Epithelial cell of prostate (primary cell): ENCODE results near the gene HNRNPL.
"Not testable (repeated sequence)": the region's sequence is repeated elsewhere in the genome, so short reads cannot be mapped to it uniquely, and the experiment has no call there.

ENCODE experiments used
- DNase-seq: peaks from one replicate; pipeline ENCODE4 v3.0.0-alpha.2; 2011; ENCODE audit warnings: low read depth, low spot score
- H3K27ac ChIP-seq: fragments of 450-650 bp; 2 replicates; pipeline ENCODE4 v1.5.1; 2017; ENCODE audit warnings: mild to moderate bottlenecking

Gene HNRNPL

DNA sequence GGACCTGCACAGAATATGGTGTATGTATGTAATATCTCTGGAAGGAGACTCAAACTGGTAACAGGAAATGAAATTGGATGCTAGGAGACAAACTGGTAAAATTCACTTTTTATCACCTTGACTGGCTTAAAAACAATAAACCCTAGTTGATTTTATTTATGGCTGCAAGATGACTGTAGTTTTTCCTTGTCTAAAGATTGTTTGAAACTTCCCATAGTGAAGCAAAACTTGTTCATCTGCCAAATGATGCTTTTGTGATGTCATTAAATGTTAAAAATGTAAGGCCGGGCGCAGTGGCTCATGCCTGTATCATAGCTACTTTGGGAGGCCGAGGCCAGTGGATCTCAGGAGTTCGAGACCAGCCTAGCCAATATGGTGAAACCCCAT is 15.7 kb downstream of the HNRNPL start:
- DNase-seq: no peak
- H3K27ac ChIP-seq: no peak overlapping the region

DNA sequence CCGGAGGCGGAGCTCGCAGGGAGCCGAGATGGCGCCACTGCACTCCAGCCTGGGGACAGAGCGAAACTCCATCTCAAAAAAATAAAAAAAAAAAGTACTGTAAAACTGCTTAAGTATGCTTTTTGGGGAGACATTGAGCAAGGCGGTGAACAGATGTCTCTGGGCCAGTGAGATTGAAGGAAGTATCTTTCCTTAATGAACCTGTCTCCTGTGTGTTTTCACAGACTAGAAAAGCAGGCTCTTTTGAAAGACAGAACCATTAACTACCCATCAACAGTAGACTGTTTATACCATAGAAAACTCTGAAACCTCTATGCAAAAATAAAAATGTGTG is 16.7 kb downstream of the HNRNPL start:
- no peak overlapping the region for H3K27ac ChIP-seq
- DNase-seq: no peak

DNA sequence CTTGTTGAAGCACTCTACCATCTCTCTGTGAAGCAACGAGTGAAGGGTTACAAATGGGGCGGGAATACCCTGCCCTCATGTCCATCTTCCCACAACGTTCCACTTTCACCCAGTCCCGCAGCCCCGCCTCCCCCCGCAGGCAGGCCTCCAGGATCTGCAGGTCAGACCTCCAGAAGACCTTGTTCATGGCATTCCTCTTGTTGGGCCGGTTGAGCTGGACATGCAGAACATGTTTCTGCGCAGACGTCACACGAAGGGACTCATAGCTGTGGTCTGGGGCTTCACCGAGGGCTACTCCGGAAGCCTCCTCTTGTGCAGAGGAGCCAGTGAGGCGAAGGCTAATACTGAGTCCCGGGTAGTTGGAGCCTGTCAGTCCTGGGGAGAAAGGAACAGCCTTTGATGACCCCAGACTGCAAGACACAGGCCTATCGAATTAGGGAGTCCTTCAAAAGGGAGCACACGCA is 18.6 kb downstream of the HNRNPL start:
- H3K27ac ChIP-seq: peak overlapping the region; percentile 79
- DNase-seq: peak; percentile 55

DNA sequence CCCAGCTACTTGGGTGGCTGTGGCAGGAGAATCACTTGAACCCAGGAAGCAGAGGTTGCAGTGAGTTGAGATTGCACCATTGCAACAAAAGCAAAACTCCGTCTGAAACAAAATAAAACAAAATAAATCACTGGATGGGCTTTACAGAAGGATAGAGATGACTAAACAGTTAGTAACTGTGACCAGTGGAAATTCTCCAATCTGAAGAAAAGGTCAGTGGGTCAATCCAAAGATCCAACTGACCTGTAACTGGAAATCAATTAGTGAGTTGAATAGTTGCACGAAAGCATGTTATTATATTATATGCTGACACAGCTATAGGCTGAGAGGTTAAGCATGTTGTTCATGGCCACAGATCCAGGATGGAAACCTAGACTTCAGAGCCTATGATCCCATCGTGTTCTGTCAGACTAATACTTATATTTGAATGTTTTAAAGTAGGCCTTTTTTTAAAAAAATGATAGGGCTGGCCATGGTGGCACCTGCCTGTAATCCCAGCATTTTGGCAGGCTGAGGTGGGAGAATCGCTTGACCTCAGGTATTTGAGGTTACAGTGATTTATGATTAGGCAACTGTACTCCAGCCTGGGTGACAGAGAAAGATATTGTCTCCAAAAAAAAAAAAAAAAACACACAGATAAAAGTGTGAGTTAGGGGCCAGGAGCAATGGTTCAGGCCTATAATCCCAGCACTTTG is 19.6 kb downstream of the HNRNPL start:
- peak overlapping the region; percentile 79 for H3K27ac ChIP-seq
- no peak for DNase-seq

DNA sequence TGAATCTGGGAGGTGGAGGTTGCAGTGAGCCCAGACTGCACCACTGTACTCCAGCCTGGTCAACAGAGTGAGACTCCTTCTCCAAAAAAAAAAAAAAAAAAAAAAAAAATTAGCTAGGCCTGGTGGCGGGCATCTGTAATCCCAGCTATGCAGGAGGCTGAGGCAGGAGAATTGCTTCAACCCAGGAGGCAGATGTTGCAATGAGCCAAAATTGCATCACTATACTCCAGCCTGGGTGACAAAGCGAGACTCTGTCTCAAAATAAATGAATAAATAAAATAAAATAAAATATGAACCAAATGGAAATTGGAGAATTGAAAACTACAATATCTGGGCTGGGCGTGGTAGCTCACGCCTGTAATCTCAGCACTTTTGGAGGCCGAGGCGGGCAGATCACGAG is 20.6 kb downstream of the HNRNPL start:
- not testable (repeated sequence) for H3K27ac ChIP-seq

DNA sequence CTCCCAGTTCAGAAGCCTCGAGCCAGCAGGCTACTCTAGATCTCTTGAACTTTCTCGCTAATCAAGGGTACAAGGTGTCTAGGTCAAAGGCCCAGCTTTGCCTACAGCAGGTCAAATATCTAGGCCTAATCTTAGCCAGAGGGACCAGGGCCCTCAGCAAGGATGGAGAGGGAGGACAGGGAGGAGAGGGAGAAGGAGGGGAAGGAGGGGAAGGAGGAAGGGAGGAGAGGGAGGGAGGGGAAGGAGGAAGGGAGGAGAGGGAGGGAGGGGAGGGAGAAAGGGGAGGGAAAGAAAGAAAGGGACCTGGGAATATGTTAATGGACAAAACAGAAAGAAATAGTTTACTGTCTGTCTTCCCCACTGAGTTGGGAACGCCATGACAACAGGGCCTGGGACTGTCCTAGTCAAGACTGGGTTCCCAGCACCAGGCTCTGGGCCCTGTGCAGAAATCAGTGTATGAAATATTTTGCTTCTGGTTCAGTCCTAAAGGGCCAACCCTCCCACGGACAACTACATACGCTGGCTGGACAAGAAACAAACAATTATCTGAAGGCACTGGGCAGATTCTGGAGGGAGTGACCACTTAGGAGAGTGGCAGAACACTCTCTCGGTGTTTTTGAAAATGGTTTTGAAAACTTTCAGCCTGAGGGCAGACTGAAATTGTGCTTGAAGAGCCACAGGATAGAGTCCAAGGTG is 22.8 kb downstream of the HNRNPL start:
- no peak for DNase-seq
- H3K27ac ChIP-seq: no peak overlapping the region

More for the DNA sequence above, 20.6 kb downstream of the HNRNPL start:
- not testable (repeated sequence) for DNase-seq

DNA sequence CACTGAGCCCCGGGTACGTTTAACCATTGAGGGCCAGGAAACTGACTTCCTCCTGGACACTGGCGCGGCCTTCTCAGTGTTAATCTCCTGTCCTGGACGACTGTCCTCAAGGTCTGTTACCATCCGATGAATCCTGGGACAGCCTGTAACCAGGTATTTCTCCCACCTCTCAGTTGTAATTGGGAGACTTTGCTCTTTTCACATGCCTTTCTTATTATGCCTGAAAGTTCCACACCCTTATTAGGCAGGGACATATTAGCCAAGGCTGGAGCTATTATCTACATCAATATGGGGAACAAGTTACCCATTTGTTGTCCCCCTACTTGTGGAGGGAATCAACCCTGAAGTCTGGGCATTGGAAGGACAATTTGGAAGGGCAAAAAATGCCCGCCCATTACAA is 23.9 kb downstream of the HNRNPL start:
- not testable (repeated sequence) for DNase-seq, H3K27ac ChIP-seq

DNA sequence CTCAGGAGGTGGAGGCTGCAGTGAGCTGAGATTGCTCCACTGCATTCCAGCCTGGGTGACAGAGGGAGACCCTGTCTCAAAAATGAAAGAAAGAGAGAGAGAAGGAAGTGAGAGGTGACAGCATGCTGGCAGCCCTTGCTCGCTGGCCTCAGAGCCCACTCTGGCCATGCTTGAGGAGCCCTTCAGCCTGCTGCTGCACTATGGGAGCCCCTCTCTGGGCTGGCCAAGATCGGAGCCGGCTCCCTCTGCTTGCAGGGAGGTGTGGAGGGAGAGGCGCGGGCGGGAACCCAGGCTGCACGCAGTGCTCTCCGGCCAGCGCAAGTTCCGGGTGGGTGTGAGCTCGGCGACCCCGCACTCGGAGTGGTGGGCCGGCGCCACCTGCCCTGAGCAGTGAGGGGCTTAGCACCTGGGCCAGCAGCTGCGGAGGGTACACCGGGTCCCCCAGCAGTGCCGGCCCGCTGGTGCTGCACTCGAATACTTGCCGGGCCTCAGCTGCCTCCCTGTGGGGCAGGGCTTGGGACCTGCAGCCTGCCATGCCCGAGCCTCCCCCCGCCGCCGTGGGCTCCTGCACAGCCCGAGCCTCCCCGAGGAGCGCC is 28.5 kb downstream of the HNRNPL start:
- not testable (repeated sequence) for H3K27ac ChIP-seq, DNase-seq

DNA sequence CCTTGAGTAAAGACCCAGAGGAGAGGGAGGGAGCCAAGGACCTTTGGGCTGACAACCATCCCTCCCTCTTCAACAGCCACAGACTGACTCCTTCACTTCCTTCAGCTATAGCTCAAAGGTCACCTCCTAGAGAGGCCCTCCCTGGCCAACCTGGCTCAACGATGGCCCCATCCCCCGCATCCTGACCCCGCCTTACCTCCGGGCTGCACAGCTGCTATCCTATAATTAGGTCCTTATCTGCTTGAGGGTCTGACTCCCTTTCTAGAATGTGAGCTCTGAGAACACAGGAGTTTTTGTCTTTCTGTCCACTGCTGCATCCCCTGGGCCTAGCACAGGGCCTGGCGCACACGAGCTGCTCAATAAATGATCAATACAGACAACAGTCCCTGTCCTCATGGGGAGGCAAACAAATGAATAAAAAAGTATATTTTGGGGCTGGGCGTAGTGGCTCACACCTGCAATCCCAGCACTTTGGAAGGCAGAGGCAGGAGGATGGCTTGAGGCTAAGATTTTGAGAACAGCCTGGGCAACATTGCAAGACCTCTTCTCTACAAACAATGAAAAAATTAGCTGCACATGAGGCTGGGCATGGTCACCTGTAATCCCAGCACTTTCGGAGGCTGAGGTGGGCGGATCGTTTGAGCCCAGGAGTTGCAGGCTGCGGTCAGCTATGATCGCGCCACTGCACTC is 30.4 kb downstream of the HNRNPL start:
- DNase-seq: no peak
- no peak overlapping the region for H3K27ac ChIP-seq

DNA sequence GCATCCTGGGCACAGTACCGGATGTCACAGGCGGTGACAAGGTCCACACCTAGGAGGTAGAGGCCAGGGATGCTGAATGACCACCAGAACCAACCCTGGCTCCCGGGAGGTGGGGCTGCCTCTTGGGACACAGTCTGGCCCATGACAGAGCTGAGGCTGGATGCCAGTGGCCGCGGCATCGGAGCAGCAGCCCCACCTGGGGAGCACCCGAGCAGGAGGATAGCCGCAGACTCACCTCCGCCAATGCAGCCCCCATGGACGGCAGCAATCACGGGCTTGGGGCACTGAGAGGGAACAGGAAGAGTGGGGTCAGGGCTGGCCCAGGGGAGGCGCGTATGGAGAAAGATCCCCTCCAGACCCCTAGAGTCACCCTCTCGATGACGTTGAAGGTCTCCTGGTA is 32.7 kb downstream of the HNRNPL start:
- DNase-seq: no peak
- H3K27ac ChIP-seq: no peak overlapping the region

DNA sequence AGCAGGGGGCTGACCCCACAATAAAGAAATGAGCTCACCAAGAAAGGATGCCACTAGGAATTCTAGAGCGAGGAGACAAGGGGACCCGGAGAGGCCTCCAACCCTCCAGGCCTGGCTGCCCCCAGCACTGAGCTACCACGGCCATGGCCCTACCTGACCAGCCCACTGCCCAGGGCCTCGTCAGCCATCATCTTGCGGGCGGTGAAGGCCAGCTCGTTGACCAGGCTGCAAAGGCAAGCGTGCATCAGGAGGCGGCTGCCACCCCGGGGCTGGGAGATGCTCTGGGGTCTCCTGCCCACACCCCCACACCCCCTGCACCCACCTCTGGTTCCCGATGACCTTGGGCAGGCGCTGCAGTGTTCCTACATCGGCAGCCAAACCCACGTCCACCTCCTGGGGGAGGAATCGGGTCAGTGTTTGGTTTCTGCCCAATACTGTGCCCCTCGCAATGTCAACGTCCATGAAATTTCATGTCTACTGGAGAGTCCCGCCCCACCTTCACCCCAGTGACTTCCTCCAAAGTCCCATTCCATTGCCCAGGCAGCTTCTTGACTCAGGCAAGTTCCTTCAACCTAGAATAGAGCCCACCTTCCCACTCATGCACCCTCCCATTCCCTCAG is 33.5 kb downstream of the HNRNPL start:
- no peak for DNase-seq
- no peak overlapping the region for H3K27ac ChIP-seq

DNA sequence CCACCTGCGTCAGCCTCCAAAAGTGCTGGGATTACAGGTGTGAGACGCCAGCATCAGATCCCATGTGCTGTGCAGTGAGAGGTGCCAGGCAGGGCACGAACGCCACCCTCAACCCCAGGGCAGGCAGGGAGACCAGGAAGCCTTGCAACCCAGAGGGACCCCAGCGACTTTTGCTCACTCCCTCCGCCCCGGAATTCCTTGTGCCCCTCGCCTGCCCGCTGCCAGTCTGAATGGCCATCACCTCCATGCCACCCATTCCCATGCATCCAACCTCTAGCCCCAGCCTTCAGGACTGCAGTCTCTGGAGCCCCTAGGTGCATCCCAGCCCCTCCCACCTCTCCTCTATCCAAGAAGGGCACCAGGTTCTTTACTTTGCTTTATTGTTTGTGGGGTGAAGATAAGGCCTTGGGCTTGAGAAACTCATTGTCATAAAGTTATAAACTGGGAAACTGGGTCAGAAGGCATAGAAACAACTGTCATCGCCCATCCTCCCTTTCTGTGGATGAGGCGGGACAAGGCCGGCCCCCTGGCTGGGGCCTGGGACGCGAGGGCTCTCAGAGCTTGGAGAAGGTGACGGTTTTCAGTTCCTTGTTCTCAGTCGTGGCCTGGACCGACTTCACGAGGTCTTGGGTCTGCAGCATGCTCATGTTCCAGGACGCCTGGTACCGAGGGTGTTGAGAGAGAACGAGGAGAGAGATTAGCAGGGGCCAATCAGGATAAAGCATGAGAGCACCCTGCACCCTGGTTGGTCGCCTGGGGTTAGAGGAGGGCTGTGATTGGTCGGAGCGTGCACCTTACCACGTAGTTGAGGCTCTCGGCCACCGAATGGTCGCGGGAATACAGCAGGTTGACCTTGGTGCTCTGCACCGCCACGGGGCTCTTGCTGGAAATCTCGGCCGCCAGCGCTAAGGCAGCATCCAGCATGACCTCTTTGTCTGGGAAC is 34.5 kb downstream of the HNRNPL start:
- DNase-seq: no peak
- H3K27ac ChIP-seq: no peak overlapping the region

DNA sequence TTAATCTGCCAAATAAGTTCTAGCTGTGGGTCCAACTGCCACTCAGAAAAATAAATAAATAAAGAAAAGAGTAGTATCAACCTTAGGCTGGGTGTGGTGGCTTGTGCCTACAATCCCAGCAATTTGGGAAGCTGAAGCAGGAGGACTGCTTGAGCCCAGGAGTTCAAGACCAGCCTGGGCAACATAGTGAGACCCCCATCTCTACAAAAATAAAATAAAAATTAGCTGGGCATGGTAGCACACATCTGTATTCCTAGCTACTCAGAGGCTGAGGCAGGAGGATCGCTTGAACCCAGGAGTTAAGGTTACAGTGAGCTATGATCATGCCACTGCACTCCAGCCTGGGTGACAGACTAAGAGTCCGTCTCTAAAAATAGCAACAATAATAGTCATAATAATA is 35.9 kb downstream of the HNRNPL start:
- not testable (repeated sequence) for DNase-seq, H3K27ac ChIP-seq

DNA sequence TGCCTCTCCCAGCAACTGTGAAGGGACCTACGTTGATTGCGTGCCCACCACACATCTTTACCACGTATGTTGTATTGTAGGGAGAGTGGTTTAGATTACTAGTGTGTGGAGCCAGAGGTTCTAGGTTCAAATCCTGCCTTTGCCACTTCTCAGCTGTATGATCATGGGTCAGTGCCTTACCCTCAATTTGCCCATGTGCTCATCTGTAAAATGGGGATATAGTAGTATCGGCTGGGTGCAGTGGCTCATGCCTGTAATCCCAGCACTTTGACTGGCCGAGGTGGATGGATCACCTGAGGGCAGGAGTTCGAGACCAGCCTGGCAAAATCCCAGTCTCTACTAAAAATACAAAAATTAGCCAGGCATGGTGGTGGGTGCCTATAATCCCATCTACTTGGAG is 36.5 kb downstream of the HNRNPL start:
- no peak for DNase-seq
- H3K27ac ChIP-seq: no peak overlapping the region

DNA sequence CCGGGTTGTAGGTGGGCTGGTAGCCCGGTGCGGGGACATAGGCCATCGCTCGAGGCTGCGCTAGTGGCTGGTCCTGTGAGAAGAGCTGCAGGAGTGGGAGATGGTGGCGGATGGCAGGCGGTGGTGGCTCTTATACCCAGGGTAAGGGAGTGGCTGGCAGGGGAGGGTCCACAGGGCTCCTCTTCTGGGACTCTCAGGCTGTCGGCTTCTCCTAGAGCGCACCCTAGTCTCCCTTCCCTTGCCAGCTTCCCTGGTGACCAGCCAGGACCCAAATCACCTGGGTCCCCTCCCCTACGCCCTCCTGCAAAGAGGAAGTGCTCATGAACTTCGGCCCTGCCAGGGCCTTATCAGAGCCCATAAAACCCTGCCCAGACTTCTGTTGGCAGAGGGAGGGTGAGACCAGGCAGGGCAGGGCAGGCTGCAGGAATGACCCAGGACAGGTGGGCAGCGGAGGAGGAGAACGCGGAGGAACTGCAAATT is 36.9 kb downstream of the HNRNPL start, which contains the start of gene LGALS4:
TSS of gene LGALS4 (minus strand) at position 105 of the 480 bp plus-strand sequence. CDS start at position 46, 59 bp downstream.
- DNase-seq: no peak

DNA sequence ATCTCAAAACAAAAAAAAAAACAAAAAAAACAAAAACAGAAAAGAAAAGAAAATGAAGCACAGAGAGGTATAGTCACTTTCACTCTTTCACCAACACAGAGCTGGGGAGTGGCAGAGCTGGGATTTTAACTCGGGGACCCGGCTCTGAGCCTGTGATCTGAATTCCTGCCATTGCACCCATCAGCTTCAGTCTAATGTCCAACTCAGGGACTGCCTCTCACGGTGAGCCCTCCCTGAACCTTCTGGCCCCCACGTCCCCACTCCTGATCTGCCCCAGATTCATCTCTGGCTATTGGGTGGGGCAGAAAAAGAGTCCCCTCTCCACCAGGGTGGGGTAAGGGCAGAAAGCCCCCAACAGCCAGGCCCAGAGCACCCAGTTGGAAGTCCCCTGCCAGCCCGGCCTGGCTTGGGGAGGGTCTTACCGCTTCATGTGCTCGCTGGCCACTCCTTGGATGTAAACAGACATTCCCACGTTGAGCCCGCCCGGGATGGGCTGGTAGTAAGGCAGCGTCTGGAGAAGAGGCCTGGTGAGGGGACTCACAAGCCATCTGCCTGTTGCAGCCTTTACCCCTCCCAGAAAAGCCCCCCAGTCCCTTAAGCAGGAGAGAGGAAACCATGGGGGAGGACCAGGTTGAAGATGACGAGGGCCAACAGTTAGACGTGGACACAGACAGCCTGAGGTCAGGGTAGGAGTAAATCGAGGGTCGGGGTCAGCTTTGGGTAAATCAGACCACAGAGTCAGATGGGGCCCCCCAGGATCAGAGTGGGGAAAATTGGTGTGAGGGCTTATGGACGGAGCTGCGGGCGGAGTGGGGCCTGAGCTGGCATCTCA is 37.6 kb downstream of the HNRNPL start:
- DNase-seq: no peak

More for the DNA sequence above, 36.9 kb downstream of the HNRNPL start, which contains the start of gene LGALS4:
- H3K27ac ChIP-seq: no peak within 1 kb of the TSS

DNA sequence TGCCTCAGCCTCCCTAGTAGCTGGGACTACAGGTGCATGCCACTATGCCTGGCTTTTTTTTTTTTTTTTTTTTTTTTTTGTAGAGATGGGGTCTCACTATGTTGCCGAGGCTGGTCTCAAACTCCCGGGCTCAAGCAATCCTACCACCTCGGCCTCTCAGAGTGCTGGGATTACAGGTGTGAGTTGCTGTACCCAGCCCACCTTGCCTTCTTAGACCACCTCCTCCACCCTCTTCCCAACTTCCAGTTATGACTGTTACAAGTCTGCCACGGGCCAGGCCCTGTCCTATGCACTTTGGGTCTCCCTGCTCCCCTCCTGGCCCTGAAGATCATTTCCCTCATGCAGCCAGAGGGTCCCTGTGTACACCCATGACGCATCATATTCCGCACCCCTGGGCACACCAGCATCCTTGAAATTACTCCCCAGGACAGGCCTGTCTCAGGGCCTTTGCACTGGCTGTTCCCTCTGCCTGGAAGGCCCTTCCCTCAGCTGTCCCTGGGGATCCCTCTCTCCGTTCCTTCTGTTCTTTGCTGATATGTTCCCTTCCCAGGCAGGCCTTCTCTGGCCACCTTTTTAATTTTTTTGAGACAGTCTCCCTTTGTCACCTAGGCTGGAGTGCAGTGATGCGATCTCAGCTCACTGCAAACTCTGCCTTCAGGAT is 40.1 kb downstream of the HNRNPL start:
- H3K27ac ChIP-seq: no peak overlapping the region
- DNase-seq: no peak

More for the DNA sequence above, 37.6 kb downstream of the HNRNPL start:
- no peak overlapping the region for H3K27ac ChIP-seq

DNA sequence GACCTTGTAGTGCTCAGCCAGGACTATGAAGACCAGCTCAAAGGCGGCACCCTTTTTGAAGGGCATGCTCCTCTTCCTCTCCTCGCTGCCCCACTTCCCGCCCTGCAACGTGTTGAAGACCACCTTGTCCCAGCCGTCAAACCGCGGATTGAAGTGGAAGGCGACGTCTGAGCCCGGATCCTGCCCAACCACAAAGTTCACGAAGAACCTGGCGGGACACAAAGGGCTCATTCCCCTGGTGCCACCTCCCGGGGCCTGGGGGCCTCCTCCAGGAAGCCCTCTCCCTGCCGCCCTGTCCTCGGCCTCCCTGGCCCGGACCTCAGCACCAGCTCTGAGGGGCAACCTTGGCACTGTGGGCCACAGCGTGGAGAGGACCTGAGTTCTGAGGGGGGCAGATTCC is 41.0 kb downstream of the HNRNPL start:
- no peak overlapping the region for H3K27ac ChIP-seq
- no peak for DNase-seq
